Effector memory CD8-positive, alpha-beta T cell (primary cell): ENCODE results near the gene ZNF311.
"Not testable (repeated sequence)": the region's sequence is repeated elsewhere in the genome, so short reads cannot be mapped to it uniquely, and the experiment has no call there.

Experiments used
- ATAC-seq: fragments of 150-1000 bp; cut with Tn5 transposase; replicated peaks from 2 replicates; pipeline ENCODE4 v1.10.0; 2021; ENCODE audit warnings: mild to moderate bottlenecking, moderate library complexity
- DNase-seq, 3 experiments: peaks; one replicate each; pipeline ENCODE4 v3.0.0; 2021
- H3K27ac Mint-ChIP-seq, 2 donors: one replicate each; pipeline ENCODE4 v1.8.0; 2022; ENCODE audit warnings: mild to moderate bottlenecking in 2 of 2, mixed read lengths in 2 of 2, moderate library complexity in 2 of 2
- H3K27me3 Mint-ChIP-seq, 2 donors: one replicate each; pipeline ENCODE4 v1.8.0; 2022; ENCODE audit warnings: mixed read lengths in 2 of 2
- H3K36me3 Mint-ChIP-seq: one replicate; pipeline ENCODE4 v1.8.0; 2022; ENCODE audit warnings: mild to moderate bottlenecking, moderate library complexity, mixed read lengths; ENCODE audit not compliant: insufficient read depth
- H3K4me1 Mint-ChIP-seq, 2 donors: one replicate each; pipeline ENCODE4 v1.8.0; 2022; ENCODE audit warnings: low read depth in 2 of 2, mixed read lengths in 2 of 2
- H3K4me3 Mint-ChIP-seq, 2 donors: one replicate each; pipeline ENCODE4 v1.8.0; 2022; ENCODE audit warnings: mild to moderate bottlenecking in 2 of 2, mixed read lengths in 2 of 2, moderate library complexity in 2 of 2
- H3K9me3 Mint-ChIP-seq, 2 donors: one replicate each; pipeline ENCODE4 v1.8.0; 2022; ENCODE audit warnings: mixed read lengths in 2 of 2

The ZNF311 gene

GRCh38 chr6:28980137-28980851, 24.8 kb downstream of the ZNF311 start:
- ATAC-seq (no peak), DNase-seq (no peak)
- Mint-ChIP-seq H3K4me3 (peak overlapping the region; percentile 80 to 94), H3K9me3 (no peaks in the 10 kb centered on the region), H3K4me1 (peaks cover 33 to 56% of the 10 kb centered on the region in 2 donors), H3K36me3 (peaks cover 30% of the 10 kb centered on the region), H3K27me3 (peaks cover 34 to 37% of the 10 kb centered on the region in 2 donors), H3K27ac (peak overlapping the region; percentile 100)

- peaks cover 28 to 52% of the 10 kb centered on the region in 2 donors for H3K4me1 Mint-ChIP-seq
- ATAC-seq (no peak), DNase-seq (no peak)
- H3K27ac Mint-ChIP-seq, result no peak overlapping the region
- no peak overlapping the region for H3K4me3 Mint-ChIP-seq
- H3K9me3 Mint-ChIP-seq, result no peaks in the 10 kb centered on the region
- H3K27me3 Mint-ChIP-seq, result peaks cover 29 to 38% of the 10 kb centered on the region in 2 donors
- H3K36me3 Mint-ChIP-seq, result peaks cover 30% of the 10 kb centered on the region
These were observed 25.4 kb downstream of the ZNF311 start for GRCh38 chr6:28979679-28980078.

GRCh38 chr6:28978959-28979561, 26.1 kb downstream of the ZNF311 start:
- H3K4me3 Mint-ChIP-seq, result no peak overlapping the region
- H3K4me1 Mint-ChIP-seq, result peaks cover 27 to 51% of the 10 kb centered on the region in 2 donors
- DNase-seq (no peak), ATAC-seq (no peak)
- peaks cover 30% of the 10 kb centered on the region for H3K36me3 Mint-ChIP-seq
- H3K9me3 Mint-ChIP-seq, result no peaks in the 10 kb centered on the region
- no peak overlapping the region for H3K27ac Mint-ChIP-seq
- H3K27me3 Mint-ChIP-seq, result peaks cover 32 to 44% of the 10 kb centered on the region in 2 donors

GRCh38 chr6:28978133-28978491, 27.0 kb downstream of the ZNF311 start:
- H3K4me1 Mint-ChIP-seq, result peaks cover 27 to 42% of the 10 kb centered on the region in 2 donors
- no peaks in the 10 kb centered on the region for H3K9me3 Mint-ChIP-seq
- H3K27ac Mint-ChIP-seq, result no peak overlapping the region
- peaks cover 42 to 51% of the 10 kb centered on the region in 2 donors for H3K27me3 Mint-ChIP-seq
- DNase-seq (no peak), ATAC-seq (no peak)
- H3K36me3 Mint-ChIP-seq, result peaks cover 26% of the 10 kb centered on the region
- peak overlapping the region; percentile 62 to 64 for H3K4me3 Mint-ChIP-seq

DNA sequence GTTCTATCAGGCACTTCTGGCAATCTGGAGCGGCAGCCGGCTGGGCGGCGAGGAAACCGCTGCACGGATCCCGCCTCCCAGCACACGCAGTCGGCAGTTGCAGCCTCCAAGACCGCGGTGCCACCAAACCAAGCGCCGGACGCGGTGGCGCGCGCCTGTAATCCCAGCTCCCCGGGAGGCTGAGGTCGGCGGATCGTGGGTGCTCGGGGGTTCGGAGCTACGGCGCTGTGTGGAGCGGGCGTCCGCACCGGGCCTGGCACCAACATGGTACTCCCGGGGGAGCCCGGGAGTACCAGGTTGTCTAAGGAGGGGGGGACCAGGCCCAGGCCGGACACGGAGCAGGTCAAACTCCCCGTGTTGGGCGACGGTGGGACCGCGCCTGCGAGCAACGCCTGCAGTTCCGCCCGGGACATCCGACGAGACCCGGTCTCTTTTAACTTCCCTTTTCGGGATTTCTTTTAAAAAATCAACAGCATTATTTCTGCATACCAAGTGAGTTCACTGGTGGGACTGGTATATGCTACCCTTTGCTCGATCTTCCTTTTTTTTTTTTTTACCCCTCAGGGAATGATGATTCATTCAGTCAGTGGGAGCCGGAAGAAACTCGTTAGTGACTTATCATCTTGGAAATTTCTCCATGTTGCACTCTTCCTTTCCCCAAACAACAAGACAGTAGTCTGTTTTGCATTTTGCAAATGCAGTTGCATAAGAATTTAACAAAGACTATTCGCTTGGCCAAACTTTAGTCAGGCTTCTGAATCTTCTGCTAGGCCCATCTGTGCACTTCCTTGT, 27.6 kb downstream of the ZNF311 start:
- no peaks in the 10 kb centered on the region for H3K9me3 Mint-ChIP-seq
- no peak overlapping the region for H3K27ac Mint-ChIP-seq
- DNase-seq (no peak), ATAC-seq (no peak)
- peaks cover 20% of the 10 kb centered on the region for H3K36me3 Mint-ChIP-seq
- H3K27me3 Mint-ChIP-seq, result peaks cover 43 to 51% of the 10 kb centered on the region in 2 donors
- H3K4me1 Mint-ChIP-seq, result peaks cover 25 to 36% of the 10 kb centered on the region in 2 donors
- H3K4me3 Mint-ChIP-seq, result peak overlapping the region; percentile 62 to 64

DNA sequence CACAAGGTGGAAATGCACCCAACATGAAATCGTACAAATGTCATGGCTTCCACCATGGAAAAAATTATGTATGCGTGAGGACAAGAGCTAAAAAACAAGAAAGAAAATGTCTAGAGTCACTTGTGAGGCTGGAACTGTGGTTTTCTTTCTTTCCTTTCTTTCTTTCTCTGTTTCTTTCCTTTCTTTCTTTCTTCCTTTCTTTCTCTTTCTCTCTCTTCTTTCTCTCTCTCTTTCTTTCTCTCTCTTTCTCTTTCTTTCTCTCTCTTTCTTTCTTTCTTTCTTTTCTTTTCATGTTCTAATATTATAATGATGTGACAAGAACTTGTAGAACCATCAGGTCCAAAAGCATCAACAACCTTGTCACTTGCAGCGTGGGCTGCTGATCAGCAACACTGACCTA, 28.4 kb downstream of the ZNF311 start:
- Mint-ChIP-seq H3K9me3 (no peaks in the 10 kb centered on the region), H3K4me1 (peaks cover 20 to 30% of the 10 kb centered on the region in 2 donors), H3K27me3 (peaks cover 43 to 51% of the 10 kb centered on the region in 2 donors), H3K36me3 (peaks cover 12% of the 10 kb centered on the region), H3K4me3 (peak overlapping the region in 1 of 2 donors; percentile 64), H3K27ac (no peak overlapping the region)
- ATAC-seq, result no peak
- no peak for DNase-seq

DNA sequence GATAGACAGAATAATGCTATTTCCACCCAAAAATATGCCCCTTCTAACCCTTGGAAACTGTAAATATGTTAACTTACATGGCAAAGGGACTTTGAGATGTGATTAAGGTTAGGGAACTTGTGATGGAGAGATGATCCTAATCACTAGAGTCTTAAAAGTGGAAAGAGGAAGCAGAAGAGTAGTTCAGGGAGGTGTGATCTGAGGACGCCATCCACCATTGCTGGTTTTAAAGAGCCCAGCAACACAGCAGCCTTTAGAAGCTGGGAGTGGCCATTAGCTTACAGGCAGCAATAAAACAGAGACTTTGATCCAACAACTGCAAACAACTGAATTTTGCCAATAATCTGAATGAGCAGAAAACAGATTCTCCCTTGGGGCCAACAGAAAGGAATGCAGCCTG, 30.6 kb downstream of the ZNF311 start:
- Mint-ChIP-seq H3K4me1 (peaks cover 8 to 16% of the 10 kb centered on the region in 2 donors), H3K4me3 (no peak overlapping the region), H3K9me3 (peaks cover 0 to 4% of the 10 kb centered on the region in 2 donors), H3K27me3 (peaks cover 37 to 43% of the 10 kb centered on the region in 2 donors), H3K27ac (no peak overlapping the region), H3K36me3 (no peaks in the 10 kb centered on the region)
- ATAC-seq, result no peak
- no peak for DNase-seq

- not testable (repeated sequence) for ATAC-seq, H3K4me3 Mint-ChIP-seq, H3K4me1 Mint-ChIP-seq, DNase-seq, H3K27ac Mint-ChIP-seq, H3K36me3 Mint-ChIP-seq
- Mint-ChIP-seq H3K27me3 (peaks cover 28 to 37% of the 10 kb centered on the region in 2 donors), H3K9me3 (peaks cover 0 to 15% of the 10 kb centered on the region in 2 donors)
These were observed 35.1 kb downstream of the ZNF311 start for GRCh38 chr6:28970056-28970455.

- Mint-ChIP-seq H3K4me1 (no peaks in the 10 kb centered on the region), H3K9me3 (peaks cover 0 to 15% of the 10 kb centered on the region in 2 donors), H3K36me3 (no peaks in the 10 kb centered on the region), H3K27me3 (peaks cover 22 to 36% of the 10 kb centered on the region in 2 donors), H3K4me3 (no peak overlapping the region), H3K27ac (no peak overlapping the region)
- DNase-seq, result no peak
- ATAC-seq, result no peak
These were observed 36.0 kb downstream of the ZNF311 start for GRCh38 chr6:28969129-28969528.

GRCh38 chr6:28968476-28968875, 36.6 kb downstream of the ZNF311 start:
- H3K4me3 Mint-ChIP-seq, result no peak overlapping the region
- H3K27me3 Mint-ChIP-seq, result peaks cover 18 to 36% of the 10 kb centered on the region in 2 donors
- no peaks in the 10 kb centered on the region for H3K36me3 Mint-ChIP-seq
- ATAC-seq, result no peak
- peaks cover 0 to 15% of the 10 kb centered on the region in 2 donors for H3K9me3 Mint-ChIP-seq
- DNase-seq, result no peak
- H3K27ac Mint-ChIP-seq, result no peak overlapping the region
- no peaks in the 10 kb centered on the region for H3K4me1 Mint-ChIP-seq

GRCh38 chr6:28965706-28966105, 39.4 kb downstream of the ZNF311 start:
- DNase-seq (no peak), ATAC-seq (no peak)

GRCh38 chr6:28960846-28961500, 44.1 kb downstream of the ZNF311 start:
- ATAC-seq (no peak), DNase-seq (no peak)
- Mint-ChIP-seq H3K4me3 (no peak overlapping the region), H3K27me3 (peaks cover 24 to 57% of the 10 kb centered on the region in 2 donors), H3K4me1 (peaks cover 0 to 2% of the 10 kb centered on the region in 2 donors), H3K36me3 (no peaks in the 10 kb centered on the region), H3K27ac (no peak overlapping the region), H3K9me3 (no peaks in the 10 kb centered on the region)

More at GRCh38 chr6:28965706-28966105, 39.4 kb downstream of the ZNF311 start:
- H3K27ac Mint-ChIP-seq, result no peak overlapping the region
- H3K4me1 Mint-ChIP-seq, result peaks cover 0 to 2% of the 10 kb centered on the region in 2 donors
- H3K4me3 Mint-ChIP-seq, result no peak overlapping the region
- no peaks in the 10 kb centered on the region for H3K36me3 Mint-ChIP-seq
- peaks cover 0 to 15% of the 10 kb centered on the region in 2 donors for H3K9me3 Mint-ChIP-seq
- peaks cover 22 to 46% of the 10 kb centered on the region in 2 donors for H3K27me3 Mint-ChIP-seq
